Neural progenitor cell (in vitro differentiated cells): ENCODE results near the gene DNAJC5.

Source experiments
- EZH2phosphoT487 ChIP-seq: fragments of 200-600 bp; sonication (generic); IDR thresholded peaks from 2 replicates; pipeline ENCODE4 v1.6.1; 2017; ENCODE audit warnings: antibody characterized with exemption
- TF ChIP-seq, protein P1 (sequence below): fragments of 200-600 bp; sonication (generic); IDR thresholded peaks from 2 replicates; pipeline ENCODE4 v1.5.1; 2017; ENCODE audit warnings: antibody characterized with exemption, mild to moderate bottlenecking

DNA sequence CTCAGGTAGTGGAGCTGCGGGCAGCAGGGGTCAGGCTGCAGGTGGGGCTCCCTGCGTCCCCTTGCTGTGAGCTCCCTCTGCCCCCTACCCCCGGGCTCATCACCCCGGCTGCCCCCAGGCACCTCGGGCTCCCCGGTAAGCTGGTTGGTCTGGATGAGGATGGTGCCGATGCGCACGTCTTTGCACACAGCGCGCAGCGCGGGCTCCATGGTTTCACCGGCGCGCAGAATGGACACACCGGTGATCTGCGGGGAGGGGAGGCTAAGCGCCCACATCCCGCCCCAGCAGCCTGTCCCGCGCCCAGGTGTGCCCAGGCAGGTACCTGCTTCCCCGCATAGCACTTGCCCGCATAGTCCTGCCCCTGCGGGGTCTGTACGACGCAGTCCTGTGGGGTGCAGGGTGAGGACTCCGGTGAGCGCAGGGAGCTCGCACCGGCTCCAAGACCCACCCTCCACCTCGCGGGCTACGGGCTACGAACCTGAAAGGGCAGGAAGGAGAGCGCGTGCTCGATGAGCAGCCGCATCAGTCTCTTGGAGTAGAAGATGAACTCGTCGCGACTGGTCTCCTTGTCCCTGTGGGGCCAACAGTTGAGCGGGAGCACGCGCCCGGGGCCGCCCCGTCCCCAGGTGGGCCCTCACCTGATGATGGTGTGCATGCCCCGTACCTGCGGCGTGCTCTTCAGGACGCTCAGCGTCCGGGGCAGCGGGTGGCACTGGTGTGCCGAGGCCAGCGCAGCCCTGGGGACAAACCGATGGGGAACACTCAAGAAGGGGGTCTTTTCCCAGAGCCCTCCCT is 45.7 kb downstream of the DNAJC5 start:
- TF ChIP-seq, protein P1, sequence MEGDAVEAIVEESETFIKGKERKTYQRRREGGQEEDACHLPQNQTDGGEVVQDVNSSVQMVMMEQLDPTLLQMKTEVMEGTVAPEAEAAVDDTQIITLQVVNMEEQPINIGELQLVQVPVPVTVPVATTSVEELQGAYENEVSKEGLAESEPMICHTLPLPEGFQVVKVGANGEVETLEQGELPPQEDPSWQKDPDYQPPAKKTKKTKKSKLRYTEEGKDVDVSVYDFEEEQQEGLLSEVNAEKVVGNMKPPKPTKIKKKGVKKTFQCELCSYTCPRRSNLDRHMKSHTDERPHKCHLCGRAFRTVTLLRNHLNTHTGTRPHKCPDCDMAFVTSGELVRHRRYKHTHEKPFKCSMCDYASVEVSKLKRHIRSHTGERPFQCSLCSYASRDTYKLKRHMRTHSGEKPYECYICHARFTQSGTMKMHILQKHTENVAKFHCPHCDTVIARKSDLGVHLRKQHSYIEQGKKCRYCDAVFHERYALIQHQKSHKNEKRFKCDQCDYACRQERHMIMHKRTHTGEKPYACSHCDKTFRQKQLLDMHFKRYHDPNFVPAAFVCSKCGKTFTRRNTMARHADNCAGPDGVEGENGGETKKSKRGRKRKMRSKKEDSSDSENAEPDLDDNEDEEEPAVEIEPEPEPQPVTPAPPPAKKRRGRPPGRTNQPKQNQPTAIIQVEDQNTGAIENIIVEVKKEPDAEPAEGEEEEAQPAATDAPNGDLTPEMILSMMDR, result no peak
- TF ChIP-seq EZH2phosphoT487, result no peak
